Loucy (cell line): Measurements from ENCODE around the gene SYCE1.

ENCODE experiments used
- CTCF ChIP-seq: fragments of 200-600 bp; sonication (generic); conservative IDR thresholded peaks from 2 replicates; pipeline ENCODE4 v1.5.1; 2014; ENCODE audit warnings: mild to moderate bottlenecking, antibody characterized with exemption, low read length
- EZH2phosphoT487 ChIP-seq: fragments of 200-600 bp; IDR thresholded peaks from 2 replicates; pipeline ENCODE4 v1.6.1; 2018; ENCODE audit warnings: antibody characterized with exemption, mild to moderate bottlenecking, moderate library complexity, borderline replicate concordance

DNA sequence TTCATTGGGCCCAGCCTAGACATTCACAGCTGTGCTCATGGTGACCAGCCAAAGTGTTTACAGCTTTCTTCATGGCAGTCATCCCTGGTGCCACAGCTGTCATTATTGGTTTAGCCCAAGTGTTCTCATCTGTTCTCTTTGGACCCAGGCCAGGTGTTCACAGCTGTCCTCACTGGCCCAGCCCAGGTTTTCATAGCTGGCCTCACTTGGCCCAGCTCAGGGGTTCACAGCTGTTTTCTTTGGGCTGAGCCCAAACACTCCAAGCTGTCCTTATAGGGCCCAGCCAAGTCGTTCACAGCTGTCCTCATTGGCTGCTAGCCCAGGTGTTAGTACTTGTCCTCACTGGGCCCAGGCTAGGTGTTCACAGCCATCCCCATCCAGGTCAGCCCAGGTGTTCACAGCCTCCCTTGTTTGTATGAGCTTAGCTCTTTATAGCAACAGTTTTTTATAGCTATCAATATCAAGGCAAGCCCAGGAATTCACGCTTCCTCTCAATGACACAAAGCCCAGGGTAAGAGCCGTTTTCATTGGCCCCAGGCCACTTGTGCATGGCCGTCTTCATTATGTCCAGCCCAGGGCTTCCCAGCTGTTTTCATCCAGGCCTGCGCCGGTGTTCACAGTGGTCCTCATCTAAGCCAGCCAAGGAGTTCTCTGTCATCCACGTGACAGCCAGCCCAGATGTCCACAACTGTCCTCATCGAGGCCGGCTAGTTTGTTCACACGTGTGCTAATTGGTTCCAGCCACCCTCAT, 49.6 kb upstream of the SYCE1 start:
- TF ChIP-seq CTCF (no peak), EZH2phosphoT487 (no peak)
